ENCODE measurements around the gene PLEKHM1.
"Not testable (repeated sequence)": the region's sequence is repeated elsewhere in the genome, so short reads cannot be mapped to it uniquely, and the experiment has no call there.

The PLEKHM1 gene

DNA sequence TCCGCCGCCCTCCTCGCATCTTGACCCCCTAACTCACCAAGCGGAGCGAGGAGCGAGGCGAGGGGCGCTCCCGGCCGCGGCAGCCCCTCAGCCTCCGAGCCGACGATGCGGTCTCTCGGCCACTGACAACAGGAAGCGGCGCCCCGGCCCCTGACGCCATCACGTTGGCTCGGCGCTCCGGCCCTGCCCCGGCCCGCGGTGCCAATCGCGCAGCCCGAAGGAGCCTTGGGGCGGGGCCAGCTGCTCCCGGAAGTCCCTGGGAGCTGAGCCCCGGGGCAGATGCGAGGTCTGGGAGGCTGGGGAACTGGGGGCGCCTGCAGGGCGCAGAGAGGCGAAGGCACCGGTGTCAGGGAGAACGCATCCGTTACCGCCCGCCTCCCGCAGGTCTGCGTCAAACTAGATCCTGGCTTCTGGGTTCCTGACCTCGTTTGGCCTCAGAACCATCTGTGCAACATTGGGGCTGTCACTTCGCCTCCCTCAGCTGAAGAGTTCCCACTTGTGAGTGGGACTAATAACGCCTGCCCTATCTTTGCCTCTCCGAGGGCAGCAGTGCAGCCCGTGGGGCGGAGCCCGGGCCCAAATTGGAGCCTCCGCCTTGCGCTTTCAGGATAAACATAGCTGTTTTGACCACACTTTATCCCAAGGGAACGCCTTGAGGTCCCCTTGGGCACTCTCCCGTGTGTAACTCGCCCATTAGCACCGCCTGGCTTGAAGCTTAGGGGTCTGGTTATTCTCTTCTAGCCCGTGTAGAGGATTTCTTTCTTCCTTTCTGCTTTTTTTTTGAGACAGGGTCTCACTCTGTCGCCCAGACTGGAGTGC, at the start of gene PLEKHM1:
Gene PLEKHM1, minus strand, starts transcription at position 107 of the 819 bp plus-strand sequence. CDS start 8,237 bp downstream, outside the sequence.
- DNase-seq, result peak; percentile 41

DNA sequence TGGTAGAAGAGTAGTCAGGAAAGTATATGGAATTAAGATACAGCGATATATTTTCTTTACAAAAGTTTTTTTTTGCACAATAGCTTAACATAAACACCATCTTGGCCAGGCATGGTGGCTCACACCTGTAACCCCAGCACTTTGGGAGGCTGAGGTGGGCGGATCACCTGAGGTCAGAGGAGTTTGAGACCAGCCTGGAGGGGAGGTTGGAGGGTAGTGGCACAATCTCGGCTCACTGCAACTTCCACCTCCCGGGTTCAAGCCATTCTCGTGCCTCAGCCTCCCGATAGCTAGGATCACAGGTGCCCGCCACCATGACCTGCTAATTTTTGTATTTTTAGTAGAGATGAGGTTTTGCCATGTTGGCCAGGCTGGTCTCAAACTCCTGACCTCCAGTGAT, 47.6 kb upstream of the PLEKHM1 start:
- not testable (repeated sequence) for DNase-seq

DNA sequence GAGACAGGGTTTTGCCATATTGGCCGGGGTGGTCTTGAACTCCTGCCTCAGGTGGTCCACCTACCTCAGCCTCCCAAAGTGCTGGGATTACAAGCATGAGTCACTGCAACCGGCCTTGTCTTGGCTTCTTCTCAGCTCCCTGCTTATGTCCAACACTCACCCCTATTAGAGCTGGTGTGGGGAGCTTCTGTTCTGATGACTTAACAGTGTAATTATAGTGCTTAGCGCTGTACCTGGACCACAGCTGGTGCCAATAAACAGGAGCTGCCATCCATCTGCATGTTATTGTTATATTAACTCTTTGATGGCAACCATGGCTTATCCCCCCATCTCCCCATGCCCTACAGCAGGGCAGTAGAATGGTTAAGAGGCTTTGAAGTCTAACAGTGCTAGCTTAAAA, 15.6 kb upstream of the PLEKHM1 start:
- not testable (repeated sequence) for DNase-seq

- not testable (repeated sequence) for DNase-seq
Measured at GRCh38 chr17:45505183-45505582, 14.7 kb upstream of the PLEKHM1 start.

DNA sequence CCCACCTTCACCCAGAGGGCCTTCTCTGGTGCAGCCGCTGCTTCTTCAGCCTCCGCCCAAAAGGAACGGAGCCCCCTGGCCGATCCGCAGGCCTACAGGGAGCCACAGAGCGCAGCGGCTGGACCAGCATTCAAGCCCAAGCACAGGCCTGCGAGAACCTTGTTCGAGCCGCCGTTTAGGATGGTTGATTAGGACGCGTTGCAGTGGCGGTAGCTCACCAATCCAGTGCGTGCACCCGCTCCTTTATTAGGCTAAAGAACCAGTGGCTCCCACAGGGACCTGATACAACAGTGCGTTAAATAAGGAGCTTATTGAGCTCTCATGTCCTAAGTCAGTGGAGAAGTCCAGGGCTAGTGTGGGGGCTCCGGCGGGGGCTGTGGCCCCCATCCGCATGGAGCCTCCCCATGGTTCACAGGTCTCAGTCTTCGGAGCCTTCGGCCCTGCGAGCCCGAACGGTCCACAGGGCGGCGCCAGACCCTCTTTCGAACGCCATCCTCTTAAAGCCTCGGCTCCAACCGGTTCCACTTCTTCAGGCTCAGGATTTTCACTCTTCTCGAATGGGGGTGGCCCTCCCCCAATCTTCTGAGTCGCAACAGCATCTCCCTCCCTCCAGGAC, 10.7 kb upstream of the PLEKHM1 start:
- not testable (repeated sequence) for DNase-seq

- DNase-seq, result not testable (repeated sequence)
Measured at GRCh38 chr17:45500478-45500877, 10.0 kb upstream of the PLEKHM1 start.

DNA sequence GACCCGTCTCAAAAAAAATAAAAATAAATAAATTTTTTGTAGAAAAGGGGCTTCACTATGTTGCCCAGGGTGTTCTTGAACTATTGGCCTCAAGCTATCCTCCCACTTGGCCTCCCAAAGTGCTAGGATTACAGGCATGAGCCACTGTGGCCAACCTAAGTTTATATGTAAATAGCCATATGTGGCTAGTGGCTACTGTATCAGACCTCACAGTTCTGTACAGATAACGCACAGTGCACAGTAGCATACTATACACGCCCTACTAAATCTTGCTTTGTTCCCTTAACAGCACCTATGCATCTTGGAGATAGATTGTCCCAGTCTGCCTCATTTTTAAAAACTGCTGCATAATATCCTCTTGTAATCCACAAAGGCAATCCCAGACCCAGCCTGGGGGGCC, 8.7 kb upstream of the PLEKHM1 start:
- DNase-seq, result not testable (repeated sequence)

DNA sequence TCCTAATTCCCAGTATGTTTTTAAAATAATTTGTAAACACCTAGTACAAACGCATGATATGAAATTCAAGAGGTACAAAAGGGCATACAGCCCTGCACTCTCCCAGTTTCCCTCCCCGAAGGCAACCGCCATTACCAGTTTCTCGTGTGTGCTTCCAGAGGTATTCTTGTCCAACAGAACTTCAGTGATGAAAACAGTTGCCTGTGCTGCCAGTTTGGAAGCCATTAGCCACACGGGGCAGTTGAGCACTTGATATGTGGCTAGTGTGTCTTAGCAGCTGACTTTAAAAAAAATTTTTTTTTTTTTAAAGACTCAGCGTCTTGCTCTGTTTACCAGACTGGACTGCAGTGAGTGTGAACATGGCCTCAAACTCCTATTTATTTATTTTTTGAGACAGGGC, 7.9 kb upstream of the PLEKHM1 start:
- DNase-seq, result not testable (repeated sequence)

GRCh38 chr17:45497449-45497848, 6.9 kb upstream of the PLEKHM1 start:
- not testable (repeated sequence) for DNase-seq

- not testable (repeated sequence) for DNase-seq
Measured at GRCh38 chr17:45496507-45496906, 6.0 kb upstream of the PLEKHM1 start.

- DNase-seq, result not testable (repeated sequence)
Measured at GRCh38 chr17:45494556-45494955, 4.0 kb upstream of the PLEKHM1 start.

DNA sequence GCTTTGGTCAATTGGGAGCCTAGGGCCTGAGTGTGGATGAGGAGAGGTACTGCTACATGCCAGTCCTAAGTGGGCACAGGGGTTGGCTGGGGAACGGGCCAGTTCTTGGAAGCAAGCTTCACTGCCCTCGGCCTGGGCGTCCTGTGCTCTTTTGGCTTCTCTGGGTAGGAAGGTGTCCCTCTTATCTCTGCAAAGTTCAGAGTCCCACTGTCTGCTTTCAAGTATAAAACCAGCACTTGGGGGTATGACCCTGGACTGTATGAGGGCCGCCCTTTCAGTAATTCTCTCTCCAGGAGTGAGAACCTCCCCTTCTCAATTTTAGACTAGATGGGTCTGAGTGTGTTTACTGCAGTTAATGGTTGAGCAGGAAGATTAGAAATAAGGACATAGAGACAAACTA, 1.6 kb upstream of the PLEKHM1 start:
- DNase-seq, result not testable (repeated sequence)

DNA sequence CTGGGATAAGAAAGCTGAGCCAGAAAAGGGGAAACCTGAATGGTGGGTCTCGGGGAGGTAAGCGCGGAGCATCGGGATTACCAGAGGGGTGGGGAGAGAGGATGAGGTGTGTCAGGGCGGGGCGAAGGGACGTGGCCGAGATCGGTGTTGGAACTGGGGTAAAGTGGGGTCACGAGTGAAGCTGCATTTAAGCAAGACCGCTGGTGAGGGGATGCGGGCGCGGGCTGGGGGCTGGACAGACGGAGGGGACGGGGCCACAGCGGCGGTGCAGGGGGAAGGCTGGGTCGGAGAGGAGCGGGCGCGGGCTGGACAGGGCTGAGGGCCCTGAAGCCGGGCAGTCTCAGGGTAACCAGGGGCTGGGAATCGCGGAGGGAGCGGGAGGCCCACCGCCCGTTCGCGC, 323 bp downstream of the PLEKHM1 start:
- not testable (repeated sequence) for DNase-seq

DNA sequence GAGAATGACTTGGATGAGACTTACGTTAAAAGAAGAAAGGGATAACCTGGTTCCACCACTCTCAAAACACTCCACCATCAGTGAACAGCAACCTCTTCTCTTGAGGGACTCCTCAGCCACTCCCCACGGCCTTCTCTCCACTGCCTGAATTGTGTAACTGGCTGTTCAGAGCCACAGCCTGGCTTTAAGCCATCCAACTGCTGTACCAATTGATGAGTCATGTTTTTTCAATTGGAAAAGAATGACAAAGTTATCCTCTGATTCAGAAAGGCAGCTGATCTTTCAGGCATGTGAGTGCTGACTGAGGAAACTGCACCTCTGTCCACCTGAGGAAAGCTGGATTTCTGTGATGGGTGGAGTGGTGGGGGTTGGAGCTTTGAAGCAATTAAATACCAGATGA, 2.8 kb downstream of the PLEKHM1 start:
- DNase-seq, result not testable (repeated sequence)

GRCh38 chr17:45483591-45484216, 6.8 kb downstream of the PLEKHM1 start:
- not testable (repeated sequence) for DNase-seq

GRCh38 chr17:45483177-45483576, 7.3 kb downstream of the PLEKHM1 start:
- not testable (repeated sequence) for DNase-seq

DNA sequence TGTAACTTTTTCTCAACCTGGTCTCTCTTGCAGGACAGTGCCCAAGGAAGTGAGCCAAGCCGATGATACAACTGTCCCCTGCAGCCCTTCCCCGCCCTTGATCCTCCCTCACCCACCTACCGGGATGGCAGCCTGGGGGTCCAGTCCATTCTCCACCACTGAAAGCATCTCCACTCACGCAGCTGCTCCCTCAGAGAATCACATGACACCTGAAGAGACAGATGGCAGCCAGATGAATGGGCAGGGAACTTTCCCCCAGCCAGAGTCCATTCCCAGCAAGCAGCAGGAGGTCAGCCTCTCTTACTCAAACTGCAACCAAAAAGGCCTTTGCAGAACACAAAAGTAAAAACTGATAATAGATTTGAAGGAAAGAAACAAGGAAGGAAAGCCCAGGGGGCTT, 8.2 kb downstream of the PLEKHM1 start:
- not testable (repeated sequence) for DNase-seq

DNA sequence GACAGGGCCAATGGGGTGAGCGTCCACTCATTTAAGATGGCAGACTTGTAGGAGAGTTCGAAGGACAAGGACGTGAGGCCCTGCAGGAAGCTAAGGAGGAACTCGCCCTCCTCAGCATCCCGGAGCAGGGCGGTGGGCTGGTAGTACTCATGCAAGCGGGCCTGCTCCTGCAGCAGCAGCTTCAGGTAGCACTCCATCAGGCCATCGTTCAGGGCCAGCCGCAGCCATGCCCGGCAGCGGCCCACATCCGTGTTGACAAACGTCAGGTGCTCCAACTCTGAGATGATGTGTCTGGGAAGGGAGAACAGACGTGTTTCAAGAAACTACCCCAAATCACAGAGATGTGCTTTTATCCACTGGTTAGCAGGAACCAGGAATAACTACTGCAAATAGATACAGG, 15.1 kb downstream of the PLEKHM1 start:
- DNase-seq, result not testable (repeated sequence)

GRCh38 chr17:45472249-45472648, 18.3 kb downstream of the PLEKHM1 start:
- DNase-seq, result not testable (repeated sequence)

DNA sequence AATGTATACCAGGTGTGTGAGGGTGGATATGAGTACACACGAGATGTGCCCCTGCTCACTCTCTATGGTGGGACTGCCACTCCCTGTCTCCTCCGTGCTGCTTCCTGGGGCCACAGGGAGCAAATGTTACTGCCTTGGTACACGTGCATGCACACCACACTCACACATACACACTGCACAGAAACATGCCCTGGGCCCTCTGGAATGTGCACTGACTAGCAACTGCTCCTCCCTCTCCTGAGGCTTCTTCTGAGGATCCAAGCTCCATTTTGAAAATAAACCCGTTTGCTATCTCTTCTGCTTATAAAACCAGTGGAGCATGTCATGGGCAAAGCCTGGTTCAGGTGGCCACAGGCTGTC, 21.3 kb downstream of the PLEKHM1 start:
- not testable (repeated sequence) for DNase-seq

DNA sequence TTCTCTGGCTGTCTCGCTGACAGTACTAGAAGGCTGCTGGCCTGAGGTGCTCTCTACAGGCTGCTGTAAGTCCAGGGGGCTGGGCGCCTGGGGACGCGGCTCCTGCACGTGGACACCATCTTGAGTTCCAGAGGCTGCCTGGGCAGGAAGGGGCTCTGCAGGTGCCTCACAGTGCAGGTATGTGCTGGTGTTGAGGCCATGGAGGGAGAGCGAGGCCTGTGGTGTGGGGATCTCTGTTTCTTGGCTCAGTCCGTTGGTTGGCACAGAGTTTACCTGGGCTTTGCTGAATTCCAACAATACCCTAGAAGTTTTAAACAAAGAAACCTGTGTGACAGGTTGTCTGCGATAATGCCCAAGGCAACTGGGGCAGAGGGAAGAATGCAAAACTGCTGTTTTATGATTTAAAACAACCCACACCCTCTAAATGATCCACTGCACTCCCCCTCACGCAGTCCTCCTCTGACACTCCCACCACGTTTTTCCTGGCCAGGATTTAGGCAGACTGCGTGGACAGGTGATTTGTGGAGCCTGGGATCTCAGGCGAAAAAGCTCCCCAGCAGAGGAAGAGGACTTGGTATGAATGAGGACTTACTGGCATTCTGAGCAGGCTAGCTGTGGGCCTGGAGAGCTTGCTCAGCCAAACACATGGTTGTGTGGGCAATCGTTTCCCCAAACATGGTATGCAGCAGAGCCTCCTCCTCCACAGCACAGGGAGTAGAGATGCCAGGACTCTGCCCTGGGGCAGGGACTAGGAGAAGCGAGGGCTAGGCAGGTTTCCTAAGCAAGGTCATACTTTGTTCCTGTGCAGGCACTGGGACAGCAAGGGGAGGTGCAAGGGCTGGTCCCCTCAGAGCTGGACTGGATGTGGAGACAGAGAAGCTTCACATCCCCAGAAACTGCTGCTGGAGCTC, 22.0 kb downstream of the PLEKHM1 start:
- DNase-seq, result not testable (repeated sequence)

DNA sequence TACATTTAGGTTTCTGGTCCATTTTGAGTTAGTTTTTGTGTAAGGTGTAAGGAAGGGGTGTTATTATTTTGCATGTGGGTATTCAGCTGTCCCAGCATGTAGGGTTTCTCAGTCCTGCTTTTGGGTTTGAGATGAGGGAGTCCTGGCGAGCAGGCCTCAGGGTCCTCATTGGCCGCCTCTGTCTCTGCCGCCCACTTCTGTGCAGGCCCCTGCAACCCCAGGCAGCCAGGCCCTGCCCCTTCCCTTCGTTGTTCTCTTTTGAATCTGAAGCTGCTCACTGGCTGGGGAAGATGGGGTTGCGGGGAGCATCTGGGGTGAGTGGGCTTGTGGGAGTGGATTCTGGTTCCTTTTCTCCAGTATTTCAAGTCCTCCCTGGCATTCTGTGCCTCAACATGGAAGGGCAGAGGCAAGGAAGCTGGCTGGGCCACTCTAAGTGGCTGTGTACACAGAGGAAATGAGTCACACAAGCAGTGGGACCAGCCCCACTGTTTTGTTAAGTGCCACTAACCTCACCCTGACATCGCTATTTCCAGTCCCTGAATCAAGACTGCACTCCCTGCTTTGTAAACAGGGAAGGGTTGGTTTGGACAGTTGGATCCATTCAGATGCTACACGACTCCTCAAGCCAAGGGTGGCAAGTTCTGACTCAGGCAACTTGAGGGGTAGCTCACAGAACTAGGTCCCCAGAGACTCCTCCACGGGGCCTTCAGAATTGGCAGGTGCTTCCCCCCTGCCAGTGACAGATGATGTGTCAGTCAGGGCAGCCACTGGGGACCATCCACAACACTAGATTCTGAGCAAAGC, 28.8 kb downstream of the PLEKHM1 start:
- DNase-seq, result peak; percentile 0

Data from NCI-H748 treated with DMSO at 0.1 percent for 48 hours (cell line).